ENCODE results near the gene STC2.
A peak's percentile ranks its signal among the peaks of the same experiment; 100 is the strongest.
"Not testable (repeated sequence)": the region's sequence is repeated elsewhere in the genome, so short reads cannot be mapped to it uniquely, and the experiment has no call there.

STC2 gene

GRCh38 chr5:173287086-173287485 lies 41.1 kb downstream of the STC2 start:
- no peak overlapping the region for H3K4me3 ChIP-seq (ENCODE audit: low read length)
- DNase-seq (ENCODE audit: low read depth), result peak; percentile 13
- TF ChIP-seq CTCF (IDR thresholded peaks at IDR 0.05; ENCODE audit: insufficient read depth, low read depth, low read length, missing control alignments), result no peak

GRCh38 chr5:173284343-173284958 lies 43.8 kb downstream of the STC2 start:
- DNase-seq (ENCODE audit: low read depth); H3K4me3 ChIP-seq (ENCODE audit: low read length): not testable (repeated sequence)

GRCh38 chr5:173283318-173284288 lies 44.6 kb downstream of the STC2 start:
- DNase-seq (ENCODE audit: low read depth), result peak; percentile 82
- peak; percentile 54 for TF ChIP-seq CTCF (IDR thresholded peaks at IDR 0.05; ENCODE audit: insufficient read depth, low read depth, low read length, missing control alignments)
- peak overlapping the region; percentile 7 for H3K4me3 ChIP-seq (ENCODE audit: low read length)

- no peak for TF ChIP-seq CTCF (IDR thresholded peaks at IDR 0.05; ENCODE audit: insufficient read depth, low read depth, low read length, missing control alignments)
- no peak overlapping the region for H3K4me3 ChIP-seq (ENCODE audit: low read length)
- no peak for DNase-seq (ENCODE audit: low read depth)
Observed at GRCh38 chr5:173282916-173283315, 45.3 kb downstream of the STC2 start.

- peak; percentile 30 for TF ChIP-seq CTCF (IDR thresholded peaks at IDR 0.05; ENCODE audit: insufficient read depth, low read depth, low read length, missing control alignments)
- H3K4me3 ChIP-seq (ENCODE audit: low read length), result no peak overlapping the region
- DNase-seq (ENCODE audit: low read depth), result peak; percentile 19
Observed at GRCh38 chr5:173281910-173282309, 46.3 kb downstream of the STC2 start.

GRCh38 chr5:173279166-173279565 lies 49.0 kb downstream of the STC2 start:
- no peak for TF ChIP-seq CTCF (IDR thresholded peaks at IDR 0.05; ENCODE audit: insufficient read depth, low read depth, low read length, missing control alignments)

GRCh38 chr5:173278641-173279040 lies 49.6 kb downstream of the STC2 start:
- no peak for TF ChIP-seq CTCF (IDR thresholded peaks at IDR 0.05; ENCODE audit: insufficient read depth, low read depth, low read length, missing control alignments)
- no peak for DNase-seq (ENCODE audit: low read depth)
- no peak overlapping the region for H3K4me3 ChIP-seq (ENCODE audit: low read length)

More at GRCh38 chr5:173279166-173279565, 49.0 kb downstream of the STC2 start:
- H3K4me3 ChIP-seq (ENCODE audit: low read length), result no peak overlapping the region
- no peak for DNase-seq (ENCODE audit: low read depth)
